GM21381 (cell line): ENCODE results near the gene SLC5A10.

ENCODE experiments used
- ATAC-seq: cut with Tn5 transposase; IDR thresholded peaks from one replicate; pipeline ENCODE4 v1.9.1; 2021; ENCODE audit warnings: mild to moderate bottlenecking, moderate library complexity; ENCODE audit not compliant: unreplicated experiment

SLC5A10 gene

GRCh38 chr17:18981642-18982424 lies 29.9 kb downstream of the SLC5A10 start:
- ATAC-seq: no peak

DNA sequence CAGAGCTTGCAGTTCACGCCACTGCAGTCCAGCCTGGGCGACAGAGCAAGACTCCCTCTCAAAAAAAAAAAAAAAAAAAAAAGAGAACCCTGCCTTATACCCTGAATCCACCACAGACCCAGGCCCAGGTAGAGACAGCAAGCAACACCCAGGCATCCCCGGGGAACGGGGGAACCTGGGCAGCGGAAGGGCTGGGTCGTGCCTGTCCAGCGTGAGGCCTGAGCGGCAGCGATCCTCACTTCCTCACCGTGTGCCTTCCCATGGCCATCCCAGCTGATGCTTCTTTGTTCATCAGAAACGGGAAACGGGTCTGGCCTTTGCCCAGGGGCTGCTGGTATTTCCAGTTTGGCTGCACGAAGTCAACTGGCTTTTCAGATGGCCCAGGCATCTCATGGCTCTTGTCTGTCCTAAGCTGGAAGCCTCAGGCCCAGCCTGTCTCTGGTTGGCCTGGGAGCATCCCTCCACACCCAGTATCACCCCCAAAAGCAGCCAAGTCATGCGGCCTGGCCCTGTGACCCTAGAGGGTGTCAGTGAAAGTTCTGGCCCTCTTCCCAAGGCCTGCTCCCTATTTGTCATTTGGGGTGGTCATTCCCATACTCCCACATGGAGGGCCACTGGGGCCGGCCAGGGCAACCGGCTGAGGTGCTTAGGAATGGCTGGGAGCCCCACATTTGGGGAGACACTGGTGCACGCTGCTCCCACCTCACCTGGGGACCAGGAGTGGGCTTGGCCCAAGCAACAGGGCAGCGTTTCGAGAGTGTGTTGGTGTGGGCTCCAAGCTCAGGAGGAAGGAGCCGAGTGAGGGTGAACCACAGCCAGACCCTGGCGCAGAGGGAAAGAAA lies 32.5 kb downstream of the SLC5A10 start:
- ATAC-seq: no peak

DNA sequence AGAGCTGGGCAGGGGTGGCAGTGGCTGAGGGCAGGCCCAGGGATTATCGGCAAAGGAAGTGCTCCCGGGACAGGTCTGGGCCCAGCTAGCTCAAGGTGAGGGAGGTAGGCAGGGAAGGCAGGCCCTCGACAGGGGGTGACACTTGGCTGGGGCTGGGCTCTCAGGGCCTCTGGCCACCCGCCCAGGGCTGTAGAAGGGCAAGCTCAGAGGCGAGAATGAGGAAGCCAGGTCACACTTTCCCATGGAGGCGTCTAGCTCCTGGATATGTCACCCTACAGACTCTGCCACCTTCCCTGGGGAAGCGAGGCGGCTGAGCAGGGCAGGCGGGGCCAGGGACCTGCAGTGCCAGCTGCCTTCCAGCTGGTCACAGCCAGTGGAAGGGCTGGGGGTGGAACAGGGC lies 33.5 kb downstream of the SLC5A10 start:
- ATAC-seq: no peak

DNA sequence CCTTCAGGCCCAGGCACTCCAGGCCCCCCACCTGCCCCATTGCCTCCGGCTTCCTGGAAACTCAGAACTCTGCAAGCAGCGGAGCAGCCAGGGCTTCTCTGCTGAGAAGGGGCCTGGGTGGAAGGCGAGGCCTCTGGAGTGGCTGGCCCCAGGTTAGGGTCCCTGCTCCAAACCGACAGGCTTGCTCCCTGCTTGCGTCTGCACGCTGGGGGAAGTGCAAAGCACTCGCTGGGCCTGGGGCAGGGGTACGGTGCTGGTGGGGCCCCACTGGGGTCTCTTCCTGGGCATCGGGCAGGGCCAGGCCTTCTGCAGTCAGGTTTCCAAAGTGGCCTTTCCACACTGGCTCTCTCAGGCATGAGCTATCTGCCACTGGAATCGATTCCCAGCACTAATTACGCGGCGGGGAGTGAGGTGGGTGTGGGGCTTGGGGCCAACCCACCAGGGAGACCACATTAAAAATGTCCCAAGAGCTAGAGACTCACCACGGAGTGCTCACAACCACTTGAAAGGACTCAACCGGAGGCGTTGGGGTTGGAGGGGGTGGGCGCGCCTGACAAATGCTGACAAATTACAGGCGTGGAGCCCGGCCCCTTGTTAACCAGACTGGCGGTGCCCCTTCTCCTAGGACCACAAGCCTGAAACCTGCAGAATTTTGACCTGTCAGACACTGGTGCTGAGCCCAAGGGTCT lies 34.7 kb downstream of the SLC5A10 start:
- ATAC-seq: no peak

DNA sequence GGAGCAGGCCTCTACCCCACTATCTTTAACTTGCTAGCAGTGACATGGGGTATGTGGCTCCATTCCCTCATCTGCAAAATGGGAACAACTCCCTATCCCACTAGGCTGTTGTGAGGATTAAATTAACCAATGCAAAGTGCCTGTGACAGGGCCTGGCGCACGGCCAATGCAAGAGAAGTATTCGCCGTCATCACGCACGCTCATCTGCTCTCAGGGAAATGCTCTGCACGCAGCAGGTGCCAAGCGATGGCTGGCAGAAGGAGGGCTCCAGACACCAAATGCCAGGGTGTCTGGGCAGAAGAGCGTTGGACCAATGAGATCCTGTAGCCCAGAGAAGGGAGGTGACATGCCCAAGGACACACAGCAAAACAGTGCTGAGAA lies 35.3 kb downstream of the SLC5A10 start:
- ATAC-seq: no peak

DNA sequence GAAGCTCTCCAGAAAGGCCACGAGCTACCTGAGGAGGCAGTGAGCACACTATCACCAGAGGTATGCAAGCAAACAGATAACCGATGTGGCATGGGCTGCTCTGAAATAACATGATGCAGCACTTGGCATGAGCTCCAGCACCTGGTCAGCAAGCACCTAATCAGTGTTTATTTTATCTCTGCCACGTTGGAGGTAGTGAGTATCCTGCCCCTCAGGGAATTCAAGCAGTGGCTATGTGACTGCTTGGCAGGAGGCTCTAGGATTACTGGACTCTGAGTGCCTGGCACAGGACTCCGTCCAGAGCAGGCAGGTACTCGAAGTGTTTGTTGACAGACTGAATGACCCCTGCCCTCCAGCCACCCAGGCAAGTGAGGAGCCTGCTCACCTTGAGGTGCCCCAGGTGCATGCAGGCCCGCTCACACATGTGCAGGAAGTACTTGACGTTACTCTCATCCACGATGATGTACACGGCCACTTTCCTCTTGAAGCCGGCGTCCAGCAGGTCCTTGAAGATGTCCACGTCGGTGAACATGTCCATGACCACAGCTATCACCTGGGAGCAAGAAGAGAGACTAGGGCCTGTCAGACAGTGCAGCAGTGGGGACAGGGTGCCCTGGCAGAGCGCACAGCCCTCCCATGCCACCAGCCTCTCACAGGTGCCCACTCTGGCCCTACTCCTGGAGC lies 36.0 kb downstream of the SLC5A10 start:
- no peak for ATAC-seq

- ATAC-seq: no peak
Observed at GRCh38 chr17:18988546-18989173, 36.7 kb downstream of the SLC5A10 start.

- no peak for ATAC-seq
Observed at GRCh38 chr17:18990331-18990730, 38.4 kb downstream of the SLC5A10 start.

- ATAC-seq: no peak
Observed at GRCh38 chr17:18991531-18992315, 39.8 kb downstream of the SLC5A10 start.

DNA sequence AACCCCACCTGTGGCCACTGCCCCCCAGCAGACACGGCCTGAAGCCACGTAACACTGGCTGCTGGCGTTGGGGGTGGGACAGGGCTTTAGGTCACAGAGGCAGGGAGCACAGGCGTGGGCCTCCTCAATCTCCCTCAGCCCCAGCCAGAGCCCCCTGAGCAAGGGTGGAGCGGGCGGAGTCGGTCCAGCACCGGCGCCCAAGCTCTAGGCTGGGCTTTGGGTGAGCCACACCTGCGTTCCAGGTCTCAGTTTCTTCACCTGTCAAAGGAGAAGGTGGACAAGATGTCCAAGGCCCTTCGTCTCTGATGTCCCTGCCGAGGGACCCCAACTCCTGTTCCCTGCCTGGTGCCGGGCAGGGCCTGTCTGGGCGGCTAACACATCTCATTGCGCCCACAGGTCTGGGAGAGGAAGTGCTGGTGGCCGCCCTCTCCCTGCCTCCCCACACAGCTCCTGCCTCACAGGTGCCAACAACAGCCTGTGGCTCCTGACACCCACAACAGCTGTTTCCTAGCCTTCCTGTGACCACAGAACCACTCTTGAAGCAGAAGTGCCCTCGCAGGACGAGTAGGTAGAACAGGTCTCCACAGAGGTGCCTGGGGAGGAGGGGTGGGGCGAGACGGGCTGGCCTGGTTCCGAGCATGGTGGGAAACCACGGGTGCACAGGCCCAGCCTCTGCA lies 40.6 kb downstream of the SLC5A10 start:
- no peak for ATAC-seq

GRCh38 chr17:18993905-18994526 lies 42.1 kb downstream of the SLC5A10 start:
- no peak for ATAC-seq

- no peak for ATAC-seq
Observed at GRCh38 chr17:18994631-18995030, 42.7 kb downstream of the SLC5A10 start.

- ATAC-seq: no peak
Observed at GRCh38 chr17:18995220-18995619, 43.3 kb downstream of the SLC5A10 start.

- no peak for ATAC-seq
Observed at GRCh38 chr17:18996458-18996857, 44.5 kb downstream of the SLC5A10 start.

DNA sequence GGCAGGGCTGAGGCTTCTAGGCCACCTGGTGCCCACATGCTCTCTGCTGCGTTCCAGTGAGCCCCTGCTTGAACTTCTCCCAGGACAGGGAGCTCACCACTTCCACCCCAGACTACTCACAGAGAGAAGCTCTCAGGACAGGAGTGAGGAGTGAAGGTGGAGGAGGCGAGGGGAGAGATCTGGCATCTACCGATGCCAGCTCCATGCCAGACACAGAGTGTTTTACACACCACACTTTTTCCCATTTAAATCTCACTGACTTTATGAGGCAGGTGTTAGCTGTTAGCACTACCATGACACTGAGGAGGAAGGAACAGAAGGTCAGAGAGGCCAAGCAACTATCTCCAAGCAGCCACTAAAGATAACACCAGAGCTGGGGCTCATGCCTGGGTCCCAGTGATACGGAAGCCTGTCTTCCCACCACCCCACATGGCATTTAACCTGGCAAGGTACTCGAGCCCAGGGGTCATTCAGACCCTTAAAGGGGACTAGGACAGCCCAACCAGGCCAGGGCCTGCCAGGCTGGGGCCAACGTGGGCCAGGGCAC lies 45.8 kb downstream of the SLC5A10 start:
- ATAC-seq: no peak

DNA sequence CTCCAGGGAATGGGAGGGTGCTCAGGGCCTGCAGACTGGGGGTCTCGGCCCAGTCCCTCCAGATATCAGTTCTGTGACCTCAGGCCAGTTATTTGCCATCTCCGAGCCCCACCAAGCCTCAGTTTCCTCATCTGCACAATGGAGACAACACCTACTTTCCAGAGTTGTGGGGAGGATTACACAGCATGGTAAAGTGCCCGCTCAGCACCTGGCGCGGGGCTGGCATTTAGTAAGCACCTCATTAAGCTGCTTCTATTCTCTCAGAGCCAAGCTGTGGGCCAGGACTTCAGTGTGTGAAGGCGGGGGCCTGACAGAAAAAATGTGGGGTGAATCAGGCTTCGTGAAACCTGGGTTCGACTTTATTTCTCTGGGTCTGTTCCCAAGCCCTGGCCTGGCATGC lies 47.4 kb downstream of the SLC5A10 start:
- ATAC-seq: no peak

- ATAC-seq: no peak
Observed at GRCh38 chr17:18999911-19000310, 47.9 kb downstream of the SLC5A10 start.

DNA sequence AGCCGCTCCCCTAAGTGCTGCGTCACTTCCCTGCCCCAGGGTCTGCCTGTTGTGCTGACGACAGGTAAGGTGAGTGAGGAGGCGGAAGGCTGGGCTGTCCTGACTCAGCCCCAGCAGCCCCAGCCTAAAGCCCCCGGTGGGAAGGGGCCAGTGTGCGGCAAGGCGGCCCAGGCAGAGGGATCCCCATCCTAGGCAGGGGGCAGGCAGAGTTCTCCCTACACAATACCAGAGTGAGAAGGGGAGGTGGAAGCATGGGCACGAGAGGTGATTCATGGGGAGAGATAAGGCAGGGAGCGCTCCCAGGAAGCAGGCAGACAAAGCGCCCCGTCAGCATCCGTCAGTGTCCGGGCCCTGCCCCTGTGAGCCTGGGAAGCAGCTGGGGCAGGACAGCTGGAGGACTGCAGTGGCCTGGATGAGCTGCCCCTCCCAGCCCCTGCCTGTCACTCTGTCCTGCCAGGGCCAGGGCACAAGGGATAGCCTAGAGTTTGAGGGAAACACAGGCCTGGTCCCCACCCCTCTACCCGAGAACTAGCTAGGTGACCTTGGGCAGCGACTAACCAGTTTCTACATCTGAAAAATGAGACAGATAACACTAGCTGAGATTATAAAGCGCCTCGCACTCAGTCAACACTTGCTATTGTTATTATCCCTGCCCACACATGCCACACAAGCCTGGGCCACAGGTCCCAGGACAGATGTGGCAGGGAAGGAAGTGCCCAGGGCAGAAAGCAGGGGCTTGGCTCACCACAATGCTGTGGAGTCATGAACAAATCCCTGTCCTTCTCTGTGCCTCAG lies 48.8 kb downstream of the SLC5A10 start:
- ATAC-seq: no peak
